HG03025 (cell line): ENCODE data around the gene EPN3.

Experiments used
- ATAC-seq: cut with Tn5 transposase; IDR thresholded peaks from one replicate; pipeline ENCODE4 v1.9.1; 2021; ENCODE audit warnings: mild to moderate bottlenecking, moderate library complexity; ENCODE audit not compliant: unreplicated experiment, low FRiP score

EPN3 gene

GRCh38 chr17:50508573-50509460, 23.7 kb upstream of the EPN3 start:
- no peak for ATAC-seq

- no peak for ATAC-seq
Observed at GRCh38 chr17:50511058-50511457, 21.5 kb upstream of the EPN3 start.

- ATAC-seq: no peak
Observed at GRCh38 chr17:50513495-50513894, 19.0 kb upstream of the EPN3 start.

GRCh38 chr17:50514388-50514787, 18.1 kb upstream of the EPN3 start:
- no peak for ATAC-seq

GRCh38 chr17:50514936-50515702, 17.4 kb upstream of the EPN3 start:
- ATAC-seq: no peak

- no peak for ATAC-seq
Observed at GRCh38 chr17:50517011-50517410, 15.5 kb upstream of the EPN3 start.

- no peak for ATAC-seq
Observed at GRCh38 chr17:50517504-50518383, 14.8 kb upstream of the EPN3 start.

GRCh38 chr17:50518384-50519023, 14.0 kb upstream of the EPN3 start:
- ATAC-seq: no peak

- ATAC-seq: no peak
Observed at GRCh38 chr17:50519141-50519834, 13.2 kb upstream of the EPN3 start.

- ATAC-seq: no peak
Observed at GRCh38 chr17:50520483-50520882, 12.1 kb upstream of the EPN3 start.

- ATAC-seq: no peak
Observed at GRCh38 chr17:50521514-50521913, 11.0 kb upstream of the EPN3 start.

- no peak for ATAC-seq
Observed at GRCh38 chr17:50522766-50523165, 9.8 kb upstream of the EPN3 start.

GRCh38 chr17:50523208-50523607, 9.3 kb upstream of the EPN3 start:
- ATAC-seq: no peak

GRCh38 chr17:50524838-50525237, 7.7 kb upstream of the EPN3 start:
- no peak for ATAC-seq

GRCh38 chr17:50527155-50527762, 5.3 kb upstream of the EPN3 start:
- ATAC-seq: no peak

GRCh38 chr17:50527949-50528474, 4.5 kb upstream of the EPN3 start:
- no peak for ATAC-seq

- no peak for ATAC-seq
Observed at GRCh38 chr17:50529849-50530248, 2.7 kb upstream of the EPN3 start.

GRCh38 chr17:50531428-50532025, 1.0 kb upstream of the EPN3 start:
- ATAC-seq: no peak

GRCh38 chr17:50533185-50533584, 650 bp downstream of the EPN3 start:
- no peak for ATAC-seq
